Gastrocnemius medialis (tissue), 4 donors: ENCODE measurements around the gene FANCL.
"Not testable (repeated sequence)": the region's sequence is repeated elsewhere in the genome, so short reads cannot be mapped to it uniquely, and the experiment has no call there.

Source experiments
- POLR2A ChIP-seq, 2 donors: fragments of 450-650 bp; IDR thresholded peaks; one replicate each; pipeline ENCODE4 v1.6.1; 2017; ENCODE audit warnings: antibody characterized with exemption in 2 of 2, mild to moderate bottlenecking in 2 of 2, moderate library complexity in 2 of 2
- TF ChIP-seq, protein P1 (sequence below), 5 experiments: fragments of 450-650 bp in 3 of 5; fragments of 200-600 bp in 2 of 5; sonication (generic) in 2 of 5; IDR thresholded peaks in 4 of 5; conservative IDR thresholded peaks in 1 of 5; 1 replicate in 4 of 5; 2 replicates in 1 of 5; pipeline ENCODE4 v1.5.1; 2016 to 2019; ENCODE audit warnings: antibody characterized with exemption in 5 of 5, mild to moderate bottlenecking in 3 of 5, moderate library complexity in 3 of 5

DNA sequence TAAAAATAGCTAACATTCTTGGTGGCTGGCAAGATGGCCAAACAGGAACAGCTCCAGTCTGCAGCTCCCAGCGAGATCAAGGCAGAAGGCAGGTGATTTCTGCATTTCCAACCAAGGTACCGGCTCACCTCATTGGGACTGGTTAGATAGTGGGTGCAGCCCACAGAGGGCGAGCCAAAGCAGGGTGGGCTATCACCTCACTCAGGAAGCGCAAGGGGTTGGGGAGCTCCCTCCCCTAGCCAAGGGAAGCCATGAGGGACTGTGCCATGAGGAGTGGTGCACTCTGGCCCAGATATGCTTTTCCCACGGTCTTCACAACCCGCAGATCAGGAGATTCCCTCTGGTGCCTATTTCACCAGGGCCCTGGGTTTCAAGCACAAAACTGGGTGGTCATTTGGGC, 73.0 kb downstream of the FANCL start:
- TF ChIP-seq, protein P1, sequence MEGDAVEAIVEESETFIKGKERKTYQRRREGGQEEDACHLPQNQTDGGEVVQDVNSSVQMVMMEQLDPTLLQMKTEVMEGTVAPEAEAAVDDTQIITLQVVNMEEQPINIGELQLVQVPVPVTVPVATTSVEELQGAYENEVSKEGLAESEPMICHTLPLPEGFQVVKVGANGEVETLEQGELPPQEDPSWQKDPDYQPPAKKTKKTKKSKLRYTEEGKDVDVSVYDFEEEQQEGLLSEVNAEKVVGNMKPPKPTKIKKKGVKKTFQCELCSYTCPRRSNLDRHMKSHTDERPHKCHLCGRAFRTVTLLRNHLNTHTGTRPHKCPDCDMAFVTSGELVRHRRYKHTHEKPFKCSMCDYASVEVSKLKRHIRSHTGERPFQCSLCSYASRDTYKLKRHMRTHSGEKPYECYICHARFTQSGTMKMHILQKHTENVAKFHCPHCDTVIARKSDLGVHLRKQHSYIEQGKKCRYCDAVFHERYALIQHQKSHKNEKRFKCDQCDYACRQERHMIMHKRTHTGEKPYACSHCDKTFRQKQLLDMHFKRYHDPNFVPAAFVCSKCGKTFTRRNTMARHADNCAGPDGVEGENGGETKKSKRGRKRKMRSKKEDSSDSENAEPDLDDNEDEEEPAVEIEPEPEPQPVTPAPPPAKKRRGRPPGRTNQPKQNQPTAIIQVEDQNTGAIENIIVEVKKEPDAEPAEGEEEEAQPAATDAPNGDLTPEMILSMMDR (IDR thresholded peaks at IDR 0.05 in 4 of 5, conservative IDR thresholded peaks at IDR 0.05 in 1 of 5) = not testable (repeated sequence)
- TF ChIP-seq POLR2A (IDR thresholded peaks at IDR 0.05) = not testable (repeated sequence)
